Right atrium auricular region (tissue), 2 donors: ENCODE data around the gene TRIP10. TPM values are rescaled to one million over a fixed set of nuclear protein-coding genes. Genes with fewer than 3 reads are reported as not detected.
"Not testable (repeated sequence)": the region's sequence is repeated elsewhere in the genome, so short reads cannot be mapped to it uniquely, and the experiment has no call there.

Source experiments
- DNase-seq: peaks from one replicate; pipeline ENCODE4 v3.0.0-alpha.2; 2019; ENCODE audit warnings: low spot score
- H3K27ac ChIP-seq, 2 donors: fragments of 200-600 bp; sonication (generic); 1 replicate in 1 of 2; 2 replicates in 1 of 2; pipeline ENCODE4 v1.5.1; 2016 to 2019
- H3K27me3 ChIP-seq, 2 donors: fragments of 200-600 bp; sonication (generic); one replicate each; pipeline versions ENCODE4 v1.5.1 to v1.6.0; 2017 to 2019
- H3K36me3 ChIP-seq: fragments of 200-600 bp; sonication (generic); one replicate; pipeline ENCODE4 v1.5.1; 2016
- H3K4me1 ChIP-seq, 2 donors: fragments of 200-600 bp; sonication (generic); one replicate each; pipeline versions ENCODE4 v1.5.1 to v1.6.0; 2017 to 2019
- H3K4me3 ChIP-seq, 2 donors: fragments of 200-600 bp; sonication (generic); 1 replicate in 1 of 2; 2 replicates in 1 of 2; pipeline ENCODE4 v1.5.1; 2017 to 2019; ENCODE audit warnings: mild to moderate bottlenecking in 1 of 2, moderate library complexity in 1 of 2
- H3K9me3 ChIP-seq, 2 donors: fragments of 200-600 bp; sonication (generic); one replicate each; pipeline ENCODE4 v1.5.1; 2019
- CTCF ChIP-seq, 2 donors: fragments of 200-600 bp; sonication (generic); IDR thresholded peaks; one replicate each; pipeline ENCODE4 v1.5.1; 2019; ENCODE audit warnings: antibody characterized with exemption in 2 of 2
- total RNA-seq, 2 donors: library from RNA; depleted of rRNA; stranded (reverse); fragments of >200 nt; gene quantifications; one replicate each; pipeline ENCODE4 v1.1.0, GENCODE V29; 2016

TRIP10 gene
- total RNA-seq, 2 donors from 2014 or later = 39.6 to 65.3 TPM

- no peaks in the 10 kb centered on the region for H3K36me3 ChIP-seq
- TF ChIP-seq CTCF (IDR thresholded peaks at IDR 0.05) = no peak
- DNase-seq = no peak
Measured at GRCh38 chr19:6791237-6791636, 51.8 kb downstream of the TRIP10 start.

GRCh38 chr19:6793411-6793810, 53.9 kb downstream of the TRIP10 start:
- Histone ChIP-seq H3K27ac (no peak overlapping the region), H3K4me3 (no peak overlapping the region), H3K27me3 (no peaks in the 10 kb centered on the region), H3K9me3 (peaks cover 0 to 9% of the 10 kb centered on the region in 2 donors), H3K4me1 (no peaks in the 10 kb centered on the region), H3K36me3 (no peaks in the 10 kb centered on the region)
- no peak for TF ChIP-seq CTCF (IDR thresholded peaks at IDR 0.05)
- no peak for DNase-seq

More at GRCh38 chr19:6791237-6791636, 51.8 kb downstream of the TRIP10 start:
- Histone ChIP-seq H3K27me3 (no peaks in the 10 kb centered on the region), H3K4me3 (no peak overlapping the region), H3K9me3 (peaks cover 0 to 9% of the 10 kb centered on the region in 2 donors), H3K4me1 (no peaks in the 10 kb centered on the region), H3K27ac (no peak overlapping the region)

- Histone ChIP-seq H3K27ac (no peak overlapping the region), H3K4me3 (no peak overlapping the region), H3K36me3 (no peaks in the 10 kb centered on the region), H3K4me1 (no peaks in the 10 kb centered on the region), H3K27me3 (no peaks in the 10 kb centered on the region), H3K9me3 (peaks cover 0 to 9% of the 10 kb centered on the region in 2 donors)
- no peak for TF ChIP-seq CTCF (IDR thresholded peaks at IDR 0.05)
- no peak for DNase-seq
Measured at GRCh38 chr19:6793973-6794372, 54.5 kb downstream of the TRIP10 start.

- Histone ChIP-seq H3K36me3 (no peaks in the 10 kb centered on the region), H3K27ac (no peak overlapping the region), H3K4me1 (no peaks in the 10 kb centered on the region), H3K4me3 (no peak overlapping the region), H3K9me3 (peaks cover 0 to 9% of the 10 kb centered on the region in 2 donors), H3K27me3 (no peaks in the 10 kb centered on the region)
- no peak for TF ChIP-seq CTCF (IDR thresholded peaks at IDR 0.05)
- DNase-seq = no peak
Measured at GRCh38 chr19:6794686-6795431, 55.4 kb downstream of the TRIP10 start.

GRCh38 chr19:6796278-6796677, 56.8 kb downstream of the TRIP10 start:
- no peaks in the 10 kb centered on the region for H3K27me3 ChIP-seq
- no peak overlapping the region for H3K27ac ChIP-seq
- TF ChIP-seq CTCF (IDR thresholded peaks at IDR 0.05) = no peak

GRCh38 chr19:6797646-6798045, 58.2 kb downstream of the TRIP10 start:
- no peak overlapping the region for H3K27ac ChIP-seq
- no peak overlapping the region for H3K4me3 ChIP-seq
- no peak for DNase-seq
- no peaks in the 10 kb centered on the region for H3K27me3 ChIP-seq
- H3K4me1 ChIP-seq = peaks cover 0 to 7% of the 10 kb centered on the region in 2 donors
- TF ChIP-seq CTCF (IDR thresholded peaks at IDR 0.05) = no peak
- peaks cover 0 to 9% of the 10 kb centered on the region in 2 donors for H3K9me3 ChIP-seq
- no peaks in the 10 kb centered on the region for H3K36me3 ChIP-seq

More at GRCh38 chr19:6796278-6796677, 56.8 kb downstream of the TRIP10 start:
- Histone ChIP-seq H3K4me1 (peaks cover 0 to 2% of the 10 kb centered on the region in 2 donors), H3K4me3 (no peak overlapping the region), H3K36me3 (no peaks in the 10 kb centered on the region), H3K9me3 (peaks cover 0 to 9% of the 10 kb centered on the region in 2 donors)
- DNase-seq = no peak

GRCh38 chr19:6800160-6800790, 60.8 kb downstream of the TRIP10 start:
- H3K36me3 ChIP-seq, H3K27me3 ChIP-seq, H3K27ac ChIP-seq, DNase-seq, H3K4me1 ChIP-seq, H3K4me3 ChIP-seq, H3K9me3 ChIP-seq: not testable (repeated sequence)
